GM12878 (cell line): Measurements from ENCODE around the gene CDC42BPA. TPM values are rescaled to one million over a fixed set of nuclear protein-coding genes. Genes with fewer than 3 reads are reported as not detected.

Source experiments
- ATAC-seq: fragments of 200-7000 bp; cut with Tn5 transposase; 3 replicates; pipeline ENCODE4 v1.9.1; 2020; ENCODE audit warnings: mild to moderate bottlenecking, moderate library complexity
- BruUV-seq: library from RNA; stranded (reverse); fragments of 400-500 nt; replicated peaks from 2 replicates; lab custom pipeline; 2021; lab: Mats Ljungman, UMichigan
- CTCF ChIA-PET: fragments of 300-600 bp; sonication (Branson Sonifier 250); formaldehyde crosslinking; extraction: SDS; loops from one replicate; lab custom pipeline; 2021; ENCODE audit warnings: inconsistent platforms; lab: Yijun Ruan, JAX
- POLR2A ChIA-PET: fragments of 350-600 bp; formaldehyde crosslinking; extraction: SDS; loops from one replicate; lab custom pipeline; 2021; ENCODE audit warnings: inconsistent platforms; lab: Charles Lee
- RAD21 ChIA-PET: fragments of 300-600 bp; sonication (Branson Sonifier 250); formaldehyde crosslinking; loops from one replicate; lab custom pipeline; 2023; ENCODE audit warnings: antibody characterized with exemption; ENCODE audit not compliant: unreplicated experiment; lab: Charles Lee
- SMC1A ChIA-PET: fragments of 300-600 bp; sonication (Branson Sonifier 250); formaldehyde crosslinking; loops from one replicate; lab custom pipeline; 2023; ENCODE audit not compliant: unreplicated experiment, uncharacterized antibody; lab: Charles Lee
- DNase-seq: peaks from one replicate; pipeline ENCODE4 v3.0.0-alpha.2; 2011; ENCODE audit warnings: low read depth, low spot score
- FAIRE-seq: peaks from 3 replicates; lab custom pipeline; 2011; peaks lifted over from hg19 to GRCh38; lab: Jason Lieb, UNC
- H2AFZ ChIP-seq: 2 replicates; pipeline ENCODE4 v1.6.0; 2011; ENCODE audit warnings: low read depth, low read length, control low read depth; ENCODE audit not compliant: control insufficient read depth
- H3K27ac ChIP-seq: 2 replicates; pipeline ENCODE4 v1.5.1; 2011; ENCODE audit warnings: control low read depth; ENCODE audit not compliant: control insufficient read depth, insufficient read depth
- H3K27me3 ChIP-seq, 2 experiments: replicated peaks in 1 of 2; 2 replicates each; pipeline versions ENCODE4 v1.6.0 to v1.6.1; 2011; ENCODE audit warnings: low read length in 1 of 2; ENCODE audit not compliant: control insufficient read depth in 2 of 2, insufficient read depth in 2 of 2
- H3K36me3 ChIP-seq, 2 experiments: 2 replicates each; pipeline ENCODE4 v1.5.1; 2011; ENCODE audit warnings: low read length in 1 of 2; ENCODE audit not compliant: control insufficient read depth in 2 of 2, insufficient read depth in 2 of 2
- H3K4me1 ChIP-seq: 2 replicates; pipeline ENCODE4 v1.6.1; 2011; ENCODE audit warnings: mild to moderate bottlenecking, low read length, moderate library complexity, mixed read lengths; ENCODE audit not compliant: control insufficient read depth, insufficient read depth
- H3K4me2 ChIP-seq: 2 replicates; pipeline ENCODE4 v1.6.0; 2011; ENCODE audit warnings: control low read depth; ENCODE audit not compliant: control insufficient read depth, insufficient read depth
- H3K4me3 ChIP-seq: fragments of 200-600 bp; sonication (generic); 2 replicates; pipeline ENCODE4 v1.5.1; 2016
- H3K79me2 ChIP-seq: 2 replicates; pipeline ENCODE4 v1.6.0; 2011; ENCODE audit warnings: low read length; ENCODE audit not compliant: control insufficient read depth, insufficient read depth
- H3K9ac ChIP-seq: 2 replicates; pipeline ENCODE4 v1.8.0; 2011; ENCODE audit warnings: low read length, control low read depth, mixed read lengths; ENCODE audit not compliant: control insufficient read depth, insufficient read depth
- H3K9me3 ChIP-seq: replicated peaks from 3 replicates; pipeline ENCODE4 v1.5.1; 2011; ENCODE audit warnings: mild to moderate bottlenecking, low read length; ENCODE audit not compliant: control insufficient read depth, insufficient read depth
- H4K20me1 ChIP-seq: 2 replicates; pipeline ENCODE4 v1.6.0; 2011; ENCODE audit not compliant: control insufficient read depth, insufficient read depth
- BCLAF1 ChIP-seq: fragments of 450-650 bp; IDR thresholded peaks from 2 replicates; pipeline ENCODE4 v1.6.1; 2017; ENCODE audit warnings: antibody characterized with exemption, mild to moderate bottlenecking, moderate library complexity
- HDAC6 ChIP-seq: fragments of 200-600 bp; sonication (generic); IDR thresholded peaks from one replicate; pipeline ENCODE4 v1.8.0; 2017; ENCODE audit warnings: antibody characterized with exemption; ENCODE audit not compliant: unreplicated experiment
- JUNB ChIP-seq: IDR thresholded peaks from 2 replicates; pipeline ENCODE4 v1.6.1; 2016; ENCODE audit warnings: antibody characterized with exemption, mild to moderate bottlenecking
- MEF2A ChIP-seq: IDR thresholded peaks from 2 replicates; pipeline ENCODE4 v1.6.1; 2011; ENCODE audit warnings: low read depth, mild to moderate bottlenecking, low read length, moderate library complexity; ENCODE audit not compliant: insufficient read depth
- MEF2B ChIP-seq: fragments of 450-650 bp; IDR thresholded peaks from 2 replicates; pipeline ENCODE4 v1.6.1; 2018; ENCODE audit warnings: mild to moderate bottlenecking, moderate library complexity; ENCODE audit not compliant: partially characterized antibody, poor library complexity, severe bottlenecking
- MXI1 ChIP-seq: fragments of 150-350 bp; IDR thresholded peaks from 2 replicates; pipeline ENCODE4 v1.6.1; 2011; ENCODE audit warnings: low read depth, mild to moderate bottlenecking, inconsistent platforms, low read length, improper control_type of control experiment
- PBX3 ChIP-seq: IDR thresholded peaks from 2 replicates; pipeline ENCODE4 v1.6.1; 2011; ENCODE audit warnings: mild to moderate bottlenecking, low read depth, low read length, moderate library complexity; ENCODE audit not compliant: insufficient replicate concordance
- PKNOX1 ChIP-seq: fragments of 450-650 bp; IDR thresholded peaks from 2 replicates; pipeline ENCODE4 v1.6.1; 2016; ENCODE audit warnings: mild to moderate bottlenecking
- RCOR1 ChIP-seq: conservative IDR thresholded peaks from 2 replicates; pipeline ENCODE4 v1.6.1; 2012; ENCODE audit warnings: low read depth, low read length, improper control_type of control experiment
- ZSCAN29 ChIP-seq: fragments of 450-650 bp; IDR thresholded peaks from 2 replicates; pipeline ENCODE4 v1.6.1; 2017; ENCODE audit warnings: mild to moderate bottlenecking, moderate library complexity
- WGBS: methylation state at CpG from one replicate; pipeline ENCODE4 v1.1.6; 2016; ENCODE audit warnings: low lambda C conversion rate; ENCODE audit not compliant: insufficient replicate concordance, insufficient coverage; ENCODE audit errors: missing lambda C conversion rate; 5-methylcytosine and 5-hydroxymethylcytosine counted together
- in situ Hi-C: fragments of 300-500 bp; cut with MboI; formaldehyde crosslinking; loops from 9 replicates; pipeline ENCODE4 v1.14.3; 2018; ENCODE audit warnings: mixed read lengths
- intact Hi-C: fragments of 100-400 bp; cut with micrococcal nuclease; formaldehyde crosslinking; loops from one replicate; pipeline ENCODE4 v1.14.2; 2022; ENCODE audit not compliant: unreplicated experiment
- polyA plus RNA-seq, 11 experiments: library from polyadenylated mRNA; depleted of rRNA in 4 of 11; unstranded in 6 of 11; stranded (reverse) in 5 of 11; fragments of >200 nt; fragmentation: Nextera tagmentation in 4 of 11; fragmentation: Illumina TruSeq in 1 of 11; extraction: Ambion mirVana in 4 of 11; extraction: Trizol in 1 of 11; gene quantifications; 1 replicate in 1 of 11; 2 replicates in 10 of 11; pipeline versions ENCODE4 v1.2.1 to v1.2.3, GENCODE V29; 2011 to 2016; ENCODE audit warnings: inconsistent platforms in 2 of 11, missing spikeins in 2 of 11, low read depth in 1 of 11
- total RNA-seq, 4 experiments: library from RNA; depleted of rRNA in 3 of 4; stranded (reverse); fragments of >200 nt in 3 of 4; fragmentation: Illumina TruSeq in 1 of 4; extraction: Trizol in 1 of 4; gene quantifications; 2 replicates each; pipeline versions ENCODE4 v1.2.1 to v1.2.3, GENCODE V29; 2013 to 2021

CDC42BPA gene
- total and polyA plus RNA-seq, 10 of the 15 experiments (the other 5 are each of a cell fraction or from before 2014, with no cell fraction given), result 0.02 to 0.52 (median 0.10) TPM

- H3K9ac ChIP-seq, result no peak overlapping the region
- no peaks in the 10 kb centered on the region for H3K9me3 ChIP-seq
- RAD21 ChIA-PET, result interaction anchor here (1.0 kb wide), 1 partner anchor 242 kb away, joined by 4 read pairs; no protein-coding TSS in a partner anchor
- no peak for ATAC-seq
- no peak overlapping the region for H3K4me2 ChIP-seq
- H3K79me2 ChIP-seq, result no peaks in the 10 kb centered on the region
- H4K20me1 ChIP-seq, result no peaks in the 10 kb centered on the region
- no TSS peak for BruUV-seq
- SMC1A ChIA-PET, result no interaction called here
- WGBS, result 2% methylated on average over 2 of the region's 2 CpGs
- TF ChIP-seq BCLAF1 (no peak), ZSCAN29 (no peak), JUNB (no peak), HDAC6 (no peak), PKNOX1 (no peak), PBX3 (no peak), MXI1 (no peak), MEF2A (no peak), MEF2B (no peak), RCOR1 (no peak)
- TF ChIP-seq, all 136 proteins: peak for 0
- intact Hi-C loops (no loop called here), in situ Hi-C loops (no loop called here)
- Histone ChIP-seq H2AFZ (no peak overlapping the region), H3K4me1 (no peaks in the 10 kb centered on the region), H3K36me3 (no peaks in the 10 kb centered on the region), H3K27me3 (no peaks in the 10 kb centered on the region), H3K4me3 (no peak overlapping the region), H3K27ac (no peak overlapping the region)
- ChIA-PET CTCF (no interaction called here), POLR2A (no interaction called here)
- FAIRE-seq (no peak), DNase-seq (no peak)
These were observed 163.3 kb downstream of the CDC42BPA start for GRCh38 chr1:227155004-227155403.
